ENCODE data around the gene ELFN1.

The ELFN1 gene

DNA sequence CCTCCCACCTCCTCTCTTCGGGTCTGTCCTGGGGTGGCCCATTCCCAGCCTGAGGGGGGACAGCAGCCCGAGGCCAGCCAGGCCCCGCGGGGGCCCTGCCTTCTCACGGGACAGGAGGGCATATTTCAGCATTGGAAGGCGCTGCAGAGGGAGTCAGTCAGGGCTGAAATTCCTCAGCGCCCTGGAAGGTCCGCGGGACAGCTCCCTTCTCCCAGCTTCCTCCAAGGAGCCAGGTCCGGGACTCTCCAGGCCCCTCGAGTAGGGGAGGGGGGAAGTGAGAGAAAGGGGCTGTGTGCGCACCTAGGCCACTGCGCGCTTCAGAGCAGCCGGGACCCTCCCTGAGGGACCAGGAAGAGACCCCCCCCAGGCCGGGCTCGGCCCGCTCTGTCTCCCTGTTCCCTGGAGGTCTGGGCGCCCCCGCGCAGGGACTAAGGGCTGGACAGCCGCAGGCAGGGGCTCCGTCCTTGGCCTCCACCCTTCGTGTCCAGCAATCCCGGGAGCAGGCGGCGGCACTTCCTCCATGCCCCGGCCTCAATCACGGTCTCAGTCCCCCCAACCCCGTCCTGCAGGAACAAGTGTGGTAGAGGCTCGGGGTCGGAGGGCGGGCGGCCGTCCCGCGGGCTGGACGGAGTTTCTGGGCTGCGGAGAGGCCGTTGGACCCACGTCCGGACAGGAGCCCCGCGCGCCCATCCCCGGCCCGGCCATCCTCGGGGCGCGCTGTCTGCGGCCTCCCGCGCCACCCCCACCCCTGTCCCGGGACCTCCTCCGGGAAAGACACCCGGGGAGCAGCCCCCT lies 6.0 kb upstream of the ELFN1 start:
- no peak for DNase-seq (ENCODE audit: low spot score)

DNA sequence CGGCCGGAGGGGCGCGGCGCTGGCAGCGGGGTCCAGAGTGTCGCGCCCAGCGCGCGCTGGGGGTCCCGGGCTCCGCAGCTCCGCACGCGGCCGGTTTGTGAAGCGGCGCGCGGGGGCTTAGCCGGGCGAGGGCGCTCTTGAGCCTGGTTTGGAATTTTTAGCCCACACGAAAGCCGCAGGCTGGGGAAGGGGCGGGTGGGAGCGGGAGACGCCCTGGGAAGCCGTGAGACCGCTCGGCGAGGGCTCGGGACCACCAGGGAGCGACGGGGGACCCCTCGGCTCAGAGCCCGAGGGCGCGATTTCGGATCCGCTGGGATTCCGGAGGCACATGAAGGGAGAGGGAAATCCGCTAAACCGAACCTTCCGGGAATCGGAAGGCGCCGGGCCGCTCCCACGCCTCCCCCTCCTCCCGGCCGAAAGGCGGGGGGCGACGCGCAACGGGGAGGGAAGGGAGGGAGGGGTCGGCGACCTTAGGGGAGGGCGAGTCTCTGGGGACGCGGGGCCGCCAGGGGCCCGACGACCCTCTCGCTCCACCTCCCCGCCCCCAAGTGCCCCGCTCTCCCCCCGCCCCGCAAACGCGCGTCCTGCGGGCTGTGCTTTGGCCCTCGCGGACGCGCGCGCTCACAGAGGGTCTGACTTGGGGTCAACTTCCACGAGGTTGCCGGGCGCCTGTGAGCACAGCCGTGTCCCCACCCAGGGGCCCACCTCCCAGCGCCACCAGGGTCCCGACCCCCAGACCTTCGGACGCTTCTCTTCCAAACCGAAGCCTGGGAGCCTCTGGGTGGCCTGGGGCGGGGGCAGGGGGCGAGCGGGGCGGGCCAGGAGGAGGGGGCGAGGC lies 5.1 kb upstream of the ELFN1 start:
- peak; percentile 90 for DNase-seq (ENCODE audit: low spot score)

DNA sequence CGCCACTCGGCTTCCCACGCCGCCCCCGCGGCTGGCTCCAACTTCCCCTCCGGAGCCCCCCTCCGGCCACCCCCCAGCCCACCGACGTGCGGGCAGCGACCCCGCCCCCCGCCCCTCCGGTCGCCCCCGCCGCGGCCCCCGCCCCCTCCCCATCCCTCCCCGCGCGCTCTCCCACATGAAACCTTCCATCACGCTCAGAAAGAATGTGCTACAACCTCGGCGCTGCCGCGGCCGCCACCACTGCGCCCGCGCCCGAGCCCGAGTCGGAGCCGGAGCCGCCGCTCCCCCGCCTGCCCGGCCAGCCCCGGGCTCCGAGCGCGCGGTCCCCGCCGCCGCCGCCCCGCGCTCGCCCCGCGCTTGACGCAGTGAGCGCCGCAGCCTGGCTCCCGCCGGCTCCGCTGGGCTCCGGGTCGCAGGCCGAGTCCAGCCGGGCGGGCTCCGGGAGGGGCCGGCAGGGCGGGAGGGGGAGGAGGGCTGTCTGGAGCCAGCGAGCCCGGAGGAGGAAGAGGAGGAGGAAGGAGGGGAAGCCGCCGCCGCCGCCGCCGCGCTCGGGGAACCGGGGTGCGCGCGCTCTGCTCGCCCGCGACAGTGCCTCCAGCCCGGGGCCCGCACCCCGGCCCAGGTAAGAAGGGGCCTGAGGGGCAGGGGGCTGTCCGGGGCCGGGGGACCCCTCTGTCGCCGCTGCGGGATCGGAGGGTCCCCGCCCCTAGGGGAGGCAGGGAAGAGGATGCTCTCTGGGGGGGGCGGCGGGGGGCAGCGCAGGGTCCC lies 4.3 kb upstream of the ELFN1 start:
- peak; percentile 81 for DNase-seq (ENCODE audit: low spot score)

DNA sequence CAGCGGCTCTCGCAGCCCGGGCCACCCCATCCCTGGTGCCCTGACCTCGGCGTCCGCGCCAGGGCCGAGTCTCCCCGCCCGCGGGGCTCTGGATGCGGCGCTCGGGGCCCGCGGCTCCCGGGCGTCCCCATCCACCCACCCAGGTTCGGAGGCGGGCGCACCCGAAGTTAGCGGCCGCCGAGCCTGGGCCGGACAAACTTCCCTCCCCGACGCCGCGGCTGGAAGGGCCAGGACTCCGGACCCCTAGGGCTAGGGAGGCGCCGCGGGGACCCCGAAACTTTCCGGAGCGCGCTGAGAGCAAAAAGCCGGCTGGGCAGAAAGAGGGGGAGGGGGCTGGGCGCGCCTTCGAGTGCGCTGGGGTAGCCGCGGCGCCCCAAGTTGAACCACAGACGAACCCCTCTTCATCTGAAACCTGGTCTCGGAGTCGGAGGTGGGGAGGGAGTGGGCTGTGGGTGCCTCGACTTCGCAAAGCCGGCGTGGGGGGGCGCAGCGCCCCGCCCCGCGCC lies 3.7 kb upstream of the ELFN1 start:
- DNase-seq (ENCODE audit: low spot score), result peak; percentile 63

DNA sequence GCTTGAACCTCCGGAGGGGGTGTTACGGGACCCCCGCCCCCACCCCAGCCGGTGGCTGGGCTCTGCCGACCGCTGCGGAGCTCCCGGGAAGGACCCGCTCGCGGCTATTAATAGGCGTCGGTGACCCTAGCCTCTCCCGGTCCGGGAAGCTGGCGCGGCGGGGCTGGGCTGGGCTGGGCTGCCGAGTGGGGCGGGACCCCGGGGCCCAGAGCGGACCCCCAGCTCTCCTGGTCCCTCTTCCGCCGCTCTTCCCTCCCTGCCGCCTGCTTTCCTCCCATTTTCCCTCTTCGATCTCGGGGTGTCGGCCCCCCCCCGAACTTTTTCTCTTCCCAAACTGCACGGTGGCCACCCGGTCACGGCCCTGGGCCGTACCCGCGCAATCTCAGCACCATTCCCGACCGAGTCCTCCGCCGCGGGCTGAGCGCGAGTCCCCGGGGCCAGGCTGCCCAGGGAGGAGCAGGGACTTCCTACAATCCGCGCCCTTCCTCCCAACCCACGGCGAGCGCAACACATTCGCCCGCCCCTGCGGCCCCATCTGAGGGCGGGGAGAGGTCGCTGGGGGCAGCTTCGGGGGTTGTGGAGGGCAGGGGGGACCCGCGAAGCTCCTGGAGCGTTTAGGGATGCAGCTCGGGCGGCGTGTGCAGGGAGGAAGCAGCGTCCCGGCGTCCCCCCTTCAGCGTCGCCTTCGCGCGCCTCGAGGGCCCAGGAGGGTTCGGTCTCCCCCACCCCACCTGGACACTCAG lies 3.1 kb upstream of the ELFN1 start:
- peak; percentile 73 for DNase-seq (ENCODE audit: low spot score)

DNA sequence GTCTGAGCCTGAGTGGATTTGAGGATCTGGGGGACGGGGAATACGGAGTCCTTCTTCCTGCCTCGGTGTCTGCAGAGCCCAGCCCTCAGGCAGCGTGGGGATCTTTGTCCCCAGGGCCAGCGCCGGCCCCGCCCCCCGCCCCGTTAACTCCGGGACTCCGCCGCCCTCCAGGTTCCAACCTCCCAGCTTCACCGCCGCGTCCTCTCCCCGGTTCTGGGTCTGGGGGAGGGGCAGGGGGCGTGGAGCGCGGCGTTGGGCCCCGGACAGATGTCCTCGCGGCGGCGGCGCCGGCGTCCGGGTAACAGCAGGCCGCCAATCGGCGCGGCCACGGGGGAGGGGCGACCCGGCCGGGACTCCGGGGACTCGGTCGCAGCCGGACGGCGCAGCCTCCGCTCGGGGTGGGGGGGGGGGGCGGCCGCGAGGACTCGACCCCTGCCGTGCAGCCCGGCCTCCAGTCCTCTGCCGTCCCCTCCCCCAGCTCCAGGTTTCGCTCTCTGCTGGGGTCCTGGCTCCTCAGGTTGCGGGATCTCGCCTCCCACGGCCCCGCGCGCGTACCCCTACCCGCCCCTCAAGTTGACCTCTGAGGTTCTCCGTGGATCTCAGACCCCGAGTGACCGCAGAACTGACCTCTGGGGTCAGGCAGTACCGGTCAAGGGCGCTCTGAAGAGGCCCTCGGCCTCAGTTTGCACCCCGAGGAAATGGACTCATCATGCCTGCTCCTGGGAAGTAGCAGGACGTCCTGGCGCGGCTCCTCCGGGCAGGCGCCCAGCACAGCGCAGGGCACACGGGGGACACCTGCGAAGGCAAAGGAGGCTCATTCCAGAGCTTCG lies 2.3 kb upstream of the ELFN1 start:
- DNase-seq (ENCODE audit: low spot score), result no peak

DNA sequence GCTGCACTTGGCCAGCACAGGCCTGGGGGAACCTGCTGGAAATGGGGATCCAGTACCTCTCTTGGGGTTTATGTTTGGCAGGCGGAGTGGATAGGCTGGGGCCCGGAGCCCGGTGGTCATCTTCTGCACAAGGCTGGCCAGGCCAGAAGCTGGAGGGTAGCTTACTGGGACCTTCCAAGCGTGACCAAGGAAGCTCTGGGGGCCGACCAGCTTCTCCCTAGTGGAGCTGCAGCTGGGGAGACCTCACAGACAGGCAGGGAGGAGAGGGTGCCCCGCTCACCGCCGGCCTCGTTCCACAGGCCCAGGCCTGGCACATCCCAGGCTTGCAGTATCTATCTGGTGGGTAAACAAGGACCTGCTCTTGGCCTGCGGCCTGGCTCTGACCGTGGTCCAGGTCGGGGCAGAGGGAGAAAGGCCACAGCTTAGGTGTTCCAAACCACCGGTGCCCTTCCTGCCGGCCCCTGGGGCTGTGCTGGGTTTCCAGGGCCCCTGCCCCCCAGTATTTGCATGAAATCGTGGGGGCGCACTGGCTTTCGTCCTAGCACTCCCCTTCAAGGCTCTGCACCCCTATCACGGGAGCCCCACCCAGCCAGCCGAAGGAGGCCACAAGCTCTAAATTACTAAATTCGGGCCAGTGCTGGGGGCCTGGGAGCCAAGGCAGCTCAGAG lies 1.5 kb upstream of the ELFN1 start:
- no peak for DNase-seq (ENCODE audit: low spot score)

DNA sequence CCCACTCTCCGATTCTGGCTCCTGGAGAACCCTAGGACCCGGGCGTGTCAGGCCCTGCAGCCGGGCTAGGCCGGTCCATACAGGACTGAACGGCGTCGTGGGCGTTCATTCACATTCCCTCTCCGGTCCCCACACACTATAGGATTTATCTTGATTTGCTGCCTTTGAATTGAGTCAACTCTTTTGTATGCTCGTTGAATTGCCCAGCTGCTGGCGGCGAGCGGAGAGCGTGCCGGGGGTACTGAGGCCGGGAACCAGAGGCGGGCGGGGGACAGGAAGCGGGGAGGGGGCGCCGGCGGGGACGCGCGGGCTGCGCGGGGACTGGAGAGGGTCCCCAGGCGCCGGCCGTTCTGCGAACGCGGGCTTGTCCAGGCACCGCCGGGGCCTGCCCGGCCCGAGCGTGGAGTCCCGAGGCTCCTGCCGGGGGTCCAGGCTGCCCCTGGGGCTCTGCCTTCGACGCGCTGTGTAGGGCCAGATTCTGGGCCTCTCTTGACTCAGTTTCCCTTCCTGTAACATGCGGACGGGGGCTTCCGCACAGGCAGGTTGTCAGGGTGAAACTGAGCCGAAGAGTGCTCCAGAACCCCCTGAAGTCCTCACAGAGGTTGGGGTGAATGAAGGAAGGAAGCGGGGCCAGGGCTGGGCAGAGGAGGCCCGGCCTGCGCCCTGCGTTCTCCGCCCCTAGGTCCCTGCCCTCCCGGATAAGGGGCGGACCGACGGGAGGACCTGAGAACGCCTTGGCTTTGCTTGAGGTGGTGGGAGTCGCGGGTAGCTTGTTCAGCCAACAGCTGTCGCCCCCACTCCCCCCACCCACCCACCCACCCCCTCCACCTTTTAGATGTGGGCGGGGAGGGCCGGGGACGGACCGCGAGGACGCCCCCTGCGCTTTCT lies 769 bp upstream of the ELFN1 start:
- no peak for DNase-seq (ENCODE audit: low spot score)

DNA sequence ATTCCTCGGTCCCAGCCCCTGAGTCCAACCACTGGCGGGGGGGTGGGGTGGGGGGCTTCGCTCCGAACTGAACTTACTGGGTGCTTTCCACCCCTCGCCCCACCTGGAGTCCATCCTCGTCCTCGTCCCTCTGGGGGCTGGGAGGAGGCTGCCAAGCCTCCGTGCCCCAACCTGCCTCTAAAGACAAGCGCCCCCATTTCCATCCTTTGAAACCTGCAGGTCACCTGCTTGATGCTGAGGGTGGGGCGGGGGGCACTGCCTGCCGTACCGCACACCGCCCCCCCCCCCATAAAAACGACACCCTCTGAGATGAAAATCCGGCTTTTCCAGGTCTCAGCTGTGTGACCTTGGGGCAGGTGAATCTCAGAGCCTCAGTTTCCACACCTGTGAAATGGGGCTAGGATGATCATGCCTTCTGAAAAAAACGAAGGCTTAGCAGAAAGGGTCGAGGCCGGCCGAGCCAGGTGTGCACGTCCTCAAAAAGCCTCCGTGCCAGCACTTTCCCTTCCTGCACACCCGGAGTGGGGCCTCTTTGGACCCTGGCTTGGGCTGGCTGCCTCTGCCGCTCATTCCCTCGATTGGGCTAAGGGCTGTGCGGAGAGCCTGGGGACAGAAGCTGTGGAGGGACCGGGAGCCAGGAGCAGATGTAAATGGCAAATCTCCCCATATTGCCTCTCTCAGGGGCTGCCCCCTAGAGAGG lies 967 bp downstream of the ELFN1 start:
- no peak for DNase-seq (ENCODE audit: low spot score)

DNA sequence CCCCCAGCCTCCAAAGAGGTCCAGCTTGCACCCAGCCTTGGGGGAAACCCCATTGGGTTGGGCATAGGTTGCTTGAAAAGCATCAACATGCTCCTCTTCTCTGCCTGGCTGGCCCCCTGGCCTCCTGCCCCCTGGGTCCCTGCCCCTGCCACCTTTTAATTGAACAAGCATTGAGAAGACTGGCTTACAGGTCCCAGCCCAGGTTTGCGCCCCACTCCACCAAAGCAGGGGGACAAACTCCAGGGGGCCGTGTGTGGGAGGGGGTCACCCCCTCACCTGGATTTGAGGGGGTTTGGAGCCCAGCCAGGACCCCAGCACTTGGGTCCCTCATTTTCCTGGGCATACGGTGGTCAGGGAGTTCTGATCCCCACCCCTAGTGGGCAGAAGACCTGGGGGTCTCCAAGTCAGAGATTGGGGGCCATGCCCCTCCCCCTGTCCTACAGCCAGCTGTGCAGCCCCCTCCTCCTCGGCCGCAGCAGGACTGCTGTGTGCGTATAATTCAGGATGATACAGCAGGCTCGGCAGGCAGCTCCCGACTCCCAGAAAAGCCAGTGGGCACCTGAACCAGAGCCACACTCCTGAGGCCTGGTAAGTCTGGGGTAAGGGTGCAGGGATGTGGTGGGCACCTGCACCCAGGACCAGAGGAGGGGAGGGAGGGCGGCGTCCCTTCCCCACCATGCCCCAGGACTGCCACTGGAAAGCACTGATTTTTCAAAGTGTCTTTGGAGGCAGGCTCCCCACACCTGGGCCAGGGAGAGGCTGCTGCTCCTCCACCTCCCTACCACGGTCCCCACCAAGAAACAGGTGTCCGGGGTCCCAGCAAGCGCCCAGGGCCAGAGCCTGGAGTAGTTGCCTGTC lies 1.7 kb downstream of the ELFN1 start:
- no peak for DNase-seq (ENCODE audit: low spot score)

DNA sequence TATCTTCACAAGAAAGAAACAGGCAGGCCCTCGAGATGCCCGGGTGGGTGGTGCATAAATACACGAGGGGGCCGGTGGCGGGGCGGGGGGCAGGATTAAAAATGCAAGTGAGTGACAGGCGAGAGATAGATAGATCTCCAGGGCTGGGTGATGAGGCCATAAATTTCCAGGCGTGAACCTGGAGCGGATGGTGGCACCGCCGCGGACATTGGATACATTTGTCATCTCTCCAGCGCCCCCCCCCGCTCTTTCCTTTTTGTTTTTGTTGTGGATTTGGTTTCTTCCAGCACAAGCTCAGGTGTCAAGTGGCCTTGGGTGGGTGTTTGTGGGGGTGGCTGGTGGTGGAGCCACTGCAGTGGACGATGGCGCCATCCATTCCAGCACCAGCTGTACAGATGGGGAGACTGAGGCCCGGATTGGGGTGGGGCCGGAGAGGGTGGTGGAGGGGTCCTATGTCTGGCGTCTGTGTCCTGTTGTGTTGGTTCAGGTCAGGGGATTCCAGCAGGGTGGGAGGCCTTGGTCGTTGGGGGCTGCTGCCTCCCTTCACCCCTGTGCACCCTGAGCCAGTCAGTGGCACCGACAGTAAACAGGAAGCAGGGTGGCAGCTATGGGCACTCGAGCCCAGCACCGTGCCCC lies 2.9 kb downstream of the ELFN1 start:
- DNase-seq (ENCODE audit: low spot score), result no peak

DNA sequence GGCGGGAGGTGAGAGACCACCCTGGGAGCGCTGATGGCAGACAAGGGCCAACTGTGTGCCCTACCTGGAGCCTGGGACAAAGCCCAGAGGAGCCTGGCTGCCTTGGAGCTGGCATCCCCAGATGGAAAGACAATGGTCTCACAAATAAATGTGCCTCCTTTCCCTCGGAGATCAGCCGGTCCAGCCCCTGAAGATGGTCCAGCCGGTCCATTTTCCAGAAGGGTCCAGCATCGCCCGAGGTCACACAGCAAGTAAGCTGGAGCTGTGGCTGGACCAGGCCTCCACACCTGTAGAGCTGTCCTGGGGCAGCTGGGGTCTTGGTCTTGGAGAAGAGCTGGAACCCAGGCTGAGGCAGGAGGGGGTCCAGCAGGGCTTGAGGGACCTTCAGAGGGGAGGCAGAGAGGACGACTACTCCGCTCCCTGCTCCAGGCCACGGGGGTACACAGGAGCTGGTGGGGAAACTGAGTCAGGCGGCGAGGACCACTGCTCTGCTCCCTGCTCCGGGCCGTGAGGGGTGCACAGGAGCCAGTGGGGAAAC lies 3.6 kb downstream of the ELFN1 start:
- DNase-seq (ENCODE audit: low spot score), result no peak

DNA sequence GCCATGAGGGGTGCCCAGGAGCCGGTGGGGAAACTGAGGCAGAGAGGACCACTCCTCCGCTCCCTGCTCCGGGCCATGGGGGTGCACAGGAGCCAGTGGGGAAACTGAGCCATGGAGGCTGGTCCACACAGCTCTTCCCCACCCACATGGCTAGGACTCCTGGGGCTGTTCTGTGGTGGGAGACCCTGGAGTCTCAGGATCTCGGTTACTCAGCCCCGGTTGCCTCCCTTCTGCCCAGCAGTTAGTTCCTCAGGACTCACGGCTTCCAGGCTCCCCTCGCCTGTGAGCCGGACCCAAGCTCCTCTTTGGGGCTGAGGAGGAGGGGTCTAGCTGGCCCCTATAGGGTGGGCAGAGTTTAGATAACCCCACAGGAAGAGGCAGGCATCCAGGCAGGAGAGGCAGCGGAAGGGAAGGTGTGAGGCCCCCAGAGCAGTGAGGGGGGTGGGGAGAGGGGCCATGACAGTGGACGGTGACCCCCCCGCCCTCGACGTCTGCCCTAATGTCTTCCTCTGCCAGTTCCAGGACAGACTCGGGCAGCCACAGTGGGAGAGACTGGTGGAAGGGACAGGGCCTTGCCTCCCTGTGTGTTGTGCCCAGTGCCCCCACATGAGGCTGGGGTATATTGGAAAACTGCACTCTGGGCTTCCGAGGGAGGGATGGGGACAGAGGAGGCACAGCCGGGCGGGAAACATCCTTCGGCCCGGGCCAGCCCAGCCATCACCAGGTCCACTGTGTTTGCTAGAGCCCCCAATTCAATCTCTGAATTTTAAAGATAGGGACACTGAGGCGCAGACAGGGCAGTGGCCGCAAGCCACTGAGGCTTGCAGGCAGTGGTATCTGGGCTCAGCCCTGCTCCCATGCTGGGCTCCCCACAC lies 4.3 kb downstream of the ELFN1 start:
- no peak for DNase-seq (ENCODE audit: low spot score)

DNA sequence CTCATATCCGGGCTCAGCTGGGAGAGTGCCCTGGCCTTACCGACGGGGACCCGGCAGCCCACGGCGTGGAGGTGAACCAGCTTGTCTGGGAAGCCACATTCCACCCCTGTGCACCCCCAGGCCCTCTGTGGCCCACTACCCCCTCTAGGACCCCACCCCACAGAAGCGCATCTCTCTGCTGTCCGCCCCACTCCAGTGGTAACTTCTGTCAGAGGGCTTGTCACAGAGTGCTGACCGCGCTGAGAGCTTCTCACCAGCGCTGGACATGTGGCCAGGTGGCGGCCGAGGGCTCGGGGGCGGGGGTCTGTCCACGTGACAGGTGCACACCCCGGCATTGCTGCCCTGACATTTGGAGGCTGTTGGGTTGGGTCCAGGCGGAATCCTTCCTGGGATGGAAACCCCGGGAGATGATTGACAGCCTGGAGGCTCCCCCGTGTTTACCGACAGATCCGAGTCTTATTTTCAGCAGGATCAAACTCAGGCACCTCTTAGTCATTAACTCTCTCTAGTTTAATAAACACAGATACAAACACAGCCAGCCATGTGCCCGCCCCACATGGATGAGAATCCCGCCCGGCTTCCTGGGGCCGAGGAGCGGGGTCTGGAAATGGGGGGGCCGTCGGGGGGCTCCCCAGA lies 5.1 kb downstream of the ELFN1 start:
- no peak for DNase-seq (ENCODE audit: low spot score)
